ENCODE results near the gene GPATCH3. TPM values are rescaled to one million over a fixed set of nuclear protein-coding genes. Genes with fewer than 3 reads are reported as not detected.

The GPATCH3 gene
- total RNA-seq, 1 experiment from 2014 or later = 14.8 TPM

- Histone ChIP-seq H3K4me3 (replicated peaks in 1 of 2; ENCODE audit: low read depth in 1 of 2, low read length in 2 of 2) (peak overlapping the region; percentile 94 to 96), H3K79me2 (ENCODE audit: insufficient read depth, low read length) (peaks cover 63% of the 10 kb centered on the region), H3K4me2 (ENCODE audit: low read length) (peak overlapping the region; percentile 98), H3K27ac (ENCODE audit: low read depth, low read length) (peak overlapping the region; percentile 92; the same call in 1 of the 2 replicates), H2AFZ (ENCODE audit: low read depth, low read length, poor library complexity, severe bottlenecking) (no peak overlapping the region), H3K36me3 (ENCODE audit: control insufficient read depth in 1 of 2, insufficient read depth in 2 of 2, low read length in 2 of 2) (peaks cover 16 to 34% of the 10 kb centered on the region in 2 experiments), H3K9ac (ENCODE audit: low read length) (peak overlapping the region; percentile 99), H4K20me1 (ENCODE audit: insufficient read depth) (peaks cover 6% of the 10 kb centered on the region; the same call in 1 of the 2 replicates), H3K27me3 (ENCODE audit: insufficient read depth, low read length) (no peaks in the 10 kb centered on the region), H3K4me1 (ENCODE audit: control insufficient read depth in 1 of 2, insufficient read depth in 2 of 2, low read length in 2 of 2) (peaks cover 9 to 26% of the 10 kb centered on the region in 2 experiments; a peak in 3 of 4 replicates), H3K9me2 (ENCODE audit: insufficient read depth) (no peaks in the 10 kb centered on the region), H3K9me3 (ENCODE audit: control insufficient read depth in 1 of 2, insufficient read depth in 1 of 2, low read depth in 1 of 2, low read length in 2 of 2) (no peaks in the 10 kb centered on the region)
- ChIA-PET POLR2A (no interaction called here), RAD21 (ENCODE audit: low non-redundant PET in 1 of 2, low total read pairs in 2 of 2, uncharacterized antibody in 2 of 2, unreplicated experiment in 2 of 2) (no interaction called here), CTCF (no interaction called here)
- DNase-seq (ENCODE audit: low read depth, low spot score) (no peak), ATAC-seq (no peak)
- no peak for TF ChIP-seq TCF7L2 (IDR thresholded peaks at IDR 0.05; ENCODE audit: borderline replicate concordance, extremely low read depth, insufficient read depth, insufficient read length)
- TF ChIP-seq ZBTB33 (IDR thresholded peaks at IDR 0.05; ENCODE audit: extremely low read depth, insufficient replicate concordance, low read length) = no peak
- no peak for TF ChIP-seq JUND (IDR thresholded peaks at IDR 0.05)
- no peak for TF ChIP-seq RAD21 (IDR thresholded peaks at IDR 0.05; ENCODE audit: low read depth)
- TF ChIP-seq SIN3A (IDR thresholded peaks at IDR 0.05; ENCODE audit: low read depth) = no peak
- no peak for TF ChIP-seq CEBPB (IDR thresholded peaks at IDR 0.05; ENCODE audit: low read depth)
- no peak for TF ChIP-seq ZFX (IDR thresholded peaks at IDR 0.05)
- TF ChIP-seq ZNF274 (IDR thresholded peaks at IDR 0.05; ENCODE audit: low read depth, low read length) = no peak
- no peak for TF ChIP-seq MAX (IDR thresholded peaks at IDR 0.05)
- no peak for TF ChIP-seq CBX3 (IDR thresholded peaks at IDR 0.05; ENCODE audit: low read depth)
- TF ChIP-seq EZH2phosphoT487 (IDR thresholded peaks at IDR 0.05; ENCODE audit: borderline replicate concordance) = no peak
- BruUV-seq (replicated peaks) = no TSS peak
- intact Hi-C loops (cut with micrococcal nuclease) = no loop called here
Observed at GRCh38 chr1:26922901-26923300, 22.6 kb upstream of the GPATCH3 start.

Data from HCT116 (cell line).